Mammary epithelial cell (primary cell): ENCODE data around the gene TARP.

Experiments
- CTCF ChIP-seq, 2 donors: IDR thresholded peaks in 1 of 2; conservative IDR thresholded peaks in 1 of 2; 2 replicates each; pipeline ENCODE4 v1.5.1; 2011 to 2012; ENCODE audit warnings: inconsistent platforms in 2 of 2, low read length in 2 of 2, mild to moderate bottlenecking in 2 of 2, control low read depth in 1 of 2, low read depth in 1 of 2; ENCODE audit not compliant: insufficient read depth in 1 of 2; ENCODE audit errors: extremely low read depth in 1 of 2
- EZH2 ChIP-seq: IDR thresholded peaks from 2 replicates; pipeline ENCODE4 v1.6.1; 2012; ENCODE audit warnings: low read length, inconsistent platforms, borderline replicate concordance

DNA sequence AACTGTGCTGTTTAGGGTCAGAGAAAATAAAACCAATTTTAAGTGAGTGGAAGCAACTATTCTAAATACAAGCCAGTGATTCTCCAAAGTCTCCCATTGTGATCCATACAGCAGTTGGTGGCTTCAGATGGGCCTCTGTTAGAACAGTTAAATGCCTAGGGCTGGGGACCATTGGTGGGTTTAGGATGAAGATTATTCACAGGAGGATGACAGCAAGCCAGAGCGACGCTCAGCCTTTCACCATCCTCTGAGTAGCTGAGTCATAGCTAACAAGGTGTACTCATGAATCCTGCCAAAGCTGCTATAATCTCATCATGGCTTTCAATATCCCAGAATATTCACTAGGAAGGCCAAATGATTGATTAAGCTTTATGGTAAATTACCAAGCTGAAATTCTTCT lies 55.8 kb downstream of the TARP start:
- TF ChIP-seq EZH2 (no peak), CTCF (conservative IDR thresholded peaks at IDR 0.05 in 1 of 2, IDR thresholded peaks at IDR 0.05 in 1 of 2; ENCODE audit: extremely low read depth in 1 of 2, insufficient read depth in 1 of 2, low read depth in 1 of 2, low read length in 2 of 2) (no peak)
